GM19025 (cell line): ENCODE results near the gene INPP5B.
"Not testable (repeated sequence)": the region's sequence is repeated elsewhere in the genome, so short reads cannot be mapped to it uniquely, and the experiment has no call there.

ENCODE experiments used
- ATAC-seq: cut with Tn5 transposase; IDR thresholded peaks from one replicate; pipeline ENCODE4 v1.9.1; 2021; ENCODE audit warnings: mild to moderate bottlenecking, low read depth, moderate library complexity; ENCODE audit not compliant: unreplicated experiment

The INPP5B gene

DNA sequence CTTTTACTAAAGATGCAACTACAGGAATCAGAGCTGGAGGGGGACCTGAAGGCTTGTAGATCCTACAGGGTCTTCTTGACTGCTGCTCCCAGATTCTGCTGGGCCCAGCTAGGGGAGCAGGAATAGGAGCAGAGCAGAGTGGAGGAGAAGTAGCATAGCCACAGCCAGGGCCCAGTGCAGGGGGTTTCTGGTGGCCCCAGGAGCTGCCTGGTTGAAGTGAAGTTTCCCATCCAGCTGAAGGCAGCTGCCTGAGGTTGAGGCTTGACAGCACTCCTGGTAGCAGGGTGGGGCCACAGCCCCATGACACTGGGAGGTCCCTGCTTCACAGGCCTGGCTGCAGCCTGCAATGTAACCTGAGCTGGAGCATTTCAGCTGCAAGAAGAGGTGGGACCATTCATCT, 2.0 kb upstream of the INPP5B start:
- ATAC-seq = no peak

DNA sequence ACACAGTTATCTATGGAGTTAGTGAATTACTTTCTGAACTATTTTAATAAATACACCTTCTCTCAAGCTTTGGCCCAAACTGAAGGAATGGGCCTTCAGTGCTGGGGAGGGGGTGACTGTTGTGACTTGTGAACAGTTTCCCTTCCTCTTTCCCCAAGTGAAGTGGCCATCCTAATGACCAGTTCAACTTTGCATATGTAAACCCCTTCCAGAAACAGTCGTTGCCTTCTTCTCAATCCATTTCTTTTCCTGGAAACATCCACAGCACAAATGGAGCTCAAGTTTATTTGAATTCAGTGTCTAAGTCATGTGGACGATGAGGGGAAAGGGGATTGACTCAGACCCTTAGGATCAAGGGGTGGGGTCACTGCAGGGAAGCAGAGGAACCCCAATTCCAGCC, 1.3 kb upstream of the INPP5B start:
- ATAC-seq = no peak

DNA sequence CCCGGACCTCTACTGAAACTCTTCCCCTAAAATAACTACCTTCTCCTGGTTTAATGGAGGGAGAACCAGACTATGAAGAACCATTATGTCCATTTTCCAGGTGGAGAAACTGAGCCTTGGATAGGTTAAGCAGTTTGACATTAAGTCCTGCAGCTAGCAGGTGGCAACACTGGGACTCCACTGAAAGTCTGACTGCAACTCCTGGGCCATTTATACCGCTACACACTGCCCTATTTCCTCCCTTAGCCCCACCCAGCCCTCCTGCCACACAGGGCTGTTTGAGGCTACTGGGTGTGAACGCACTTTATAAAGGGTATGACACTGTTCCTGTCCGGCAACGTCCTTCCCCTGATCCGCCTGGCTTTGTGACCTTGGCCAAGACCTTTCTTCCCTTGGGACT, 511 bp upstream of the INPP5B start:
- ATAC-seq = no peak

DNA sequence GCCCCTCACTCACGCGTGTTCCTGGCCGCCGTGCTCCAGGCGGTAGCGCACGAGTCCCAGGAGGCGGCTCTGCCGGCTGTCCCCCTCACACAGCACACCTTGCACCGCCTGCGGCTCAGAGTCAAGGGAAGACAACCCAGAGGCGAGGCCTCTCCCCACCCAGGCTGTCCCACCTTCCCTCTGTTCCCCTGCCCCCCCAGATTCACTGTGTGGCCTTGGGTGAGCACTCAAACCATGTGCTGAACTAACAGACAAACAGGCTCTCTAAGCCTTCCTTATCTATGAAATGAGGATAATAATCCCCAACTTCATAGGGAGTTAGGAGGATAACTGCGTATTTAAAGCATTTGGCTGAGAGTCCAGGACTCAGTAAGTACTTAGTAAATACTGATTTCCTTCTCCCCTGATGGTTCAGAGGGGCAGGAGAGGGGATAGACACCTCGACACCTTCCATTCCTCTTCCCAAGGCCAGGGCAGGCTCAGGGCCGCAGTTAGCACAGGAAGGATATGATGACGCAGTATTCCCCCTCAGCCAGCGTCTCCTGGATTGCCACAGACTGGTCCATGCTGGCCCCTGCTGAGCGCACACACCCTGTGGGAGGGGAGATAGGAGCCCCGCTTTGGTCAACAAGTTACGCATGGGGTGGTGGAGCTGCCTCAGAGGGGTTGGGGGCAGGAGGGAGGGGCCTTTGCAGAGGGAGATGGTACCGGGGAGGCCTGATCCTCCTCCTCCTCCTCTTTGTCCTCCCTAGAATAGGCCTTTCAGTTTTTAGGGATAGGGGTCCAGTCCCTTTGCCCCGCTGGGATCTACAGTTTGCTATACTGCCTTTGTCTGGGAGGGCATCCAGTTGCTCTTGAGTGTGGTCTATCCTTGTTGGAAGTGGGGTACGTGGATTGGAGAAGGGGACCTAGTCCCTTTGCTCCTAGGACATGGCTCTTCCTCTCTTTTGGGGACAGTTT, 830 bp downstream of the INPP5B start:
- no peak for ATAC-seq

DNA sequence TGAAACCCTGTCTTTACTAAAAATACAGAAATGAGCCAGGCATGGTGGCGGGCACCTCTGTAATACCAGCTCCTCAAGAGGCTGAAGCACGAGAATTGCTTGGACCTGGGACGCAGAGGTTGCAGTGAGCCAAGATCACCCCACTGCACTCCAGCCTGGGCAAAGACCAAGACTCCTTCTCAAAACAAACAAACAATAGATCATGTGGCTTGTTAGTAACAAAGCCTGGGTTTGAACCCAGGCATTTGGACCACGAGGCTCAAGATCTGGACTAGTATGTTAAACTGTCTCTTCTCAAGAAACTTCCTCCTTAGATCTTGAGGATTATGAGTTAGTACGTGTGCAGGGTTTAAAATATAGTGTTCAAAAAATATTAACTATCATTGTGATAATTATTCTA, 1.6 kb downstream of the INPP5B start:
- ATAC-seq = no peak

DNA sequence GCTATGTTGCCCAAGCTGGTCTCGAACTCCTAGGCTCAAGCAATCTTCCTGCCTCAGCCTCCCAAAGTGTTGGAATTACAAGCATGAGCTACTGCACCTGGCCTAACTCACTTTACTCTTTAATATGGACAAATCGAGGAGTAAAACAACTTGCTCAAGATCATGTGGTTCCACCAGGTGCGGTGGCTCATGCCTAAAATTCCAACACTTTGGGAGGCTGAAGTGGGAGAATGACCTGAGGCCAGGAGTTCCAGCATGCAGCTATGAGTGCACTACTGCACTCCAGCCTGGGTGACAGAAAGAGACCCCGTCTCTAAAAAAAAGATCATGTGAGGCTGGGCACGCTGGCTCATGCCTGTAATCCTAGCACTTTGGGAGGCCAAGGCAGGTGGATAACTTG, 2.0 kb downstream of the INPP5B start:
- no peak for ATAC-seq

DNA sequence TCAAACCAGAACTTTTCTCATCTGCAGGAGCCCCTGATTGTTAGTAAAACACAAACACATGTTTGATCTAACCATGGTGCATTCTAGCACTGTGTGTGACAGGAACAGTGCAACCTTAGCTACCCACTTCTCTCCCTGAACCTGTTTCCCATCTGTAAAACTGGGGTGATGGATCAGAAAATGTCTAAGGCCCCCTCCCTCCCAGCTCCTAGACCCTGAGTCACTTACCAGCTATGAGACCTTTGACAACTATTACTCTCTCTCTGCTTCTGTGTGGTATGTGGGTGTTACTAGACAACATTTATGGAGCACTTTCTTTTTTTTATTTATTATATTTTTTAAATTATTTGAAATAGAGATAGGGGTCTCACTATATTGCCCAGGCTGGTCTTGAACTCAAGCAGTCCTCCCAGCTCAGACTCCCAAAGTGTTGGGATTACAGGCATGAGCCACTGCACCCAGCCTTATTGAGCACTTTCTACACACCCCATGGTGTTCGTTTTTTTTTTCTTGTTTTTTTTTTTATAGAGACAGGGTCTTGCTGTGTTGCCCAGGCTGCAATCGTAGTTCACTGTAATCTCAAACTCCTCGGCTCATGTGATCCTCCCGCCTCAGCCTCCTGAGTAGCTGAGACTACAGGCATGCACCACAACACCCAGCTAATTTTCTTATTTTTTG, 2.6 kb downstream of the INPP5B start:
- ATAC-seq = no peak

DNA sequence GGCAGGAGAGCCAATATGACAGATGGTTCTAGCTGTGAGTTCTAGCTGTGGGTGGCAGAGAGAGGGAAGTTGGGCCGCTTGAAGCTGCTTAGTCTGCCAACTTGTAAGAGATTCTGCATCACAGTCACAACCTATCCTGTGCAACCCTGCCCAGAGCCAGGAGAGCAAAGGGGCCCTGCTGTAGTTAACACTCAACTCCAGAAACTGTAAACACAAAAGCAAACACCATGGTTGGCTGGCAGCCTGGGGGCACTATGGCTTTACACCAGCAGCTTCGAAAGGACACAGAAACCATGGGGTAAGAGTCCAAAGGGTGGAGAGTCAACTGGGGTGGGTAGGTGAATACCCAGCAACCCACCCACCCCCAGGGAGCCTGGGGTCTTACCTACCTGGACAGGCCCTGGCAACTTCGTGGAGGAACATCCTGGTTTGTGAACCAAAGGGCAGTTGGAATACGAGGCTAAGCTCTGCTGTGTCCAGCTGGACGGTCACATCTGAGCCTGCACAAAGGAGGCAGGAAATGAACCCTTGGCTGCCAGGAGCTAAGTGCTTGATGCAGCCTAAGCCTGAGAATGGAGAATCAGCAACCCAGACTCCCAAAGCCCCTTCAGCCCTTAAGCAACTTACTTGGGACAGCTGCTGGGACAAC, 6.4 kb downstream of the INPP5B start:
- ATAC-seq = no peak

DNA sequence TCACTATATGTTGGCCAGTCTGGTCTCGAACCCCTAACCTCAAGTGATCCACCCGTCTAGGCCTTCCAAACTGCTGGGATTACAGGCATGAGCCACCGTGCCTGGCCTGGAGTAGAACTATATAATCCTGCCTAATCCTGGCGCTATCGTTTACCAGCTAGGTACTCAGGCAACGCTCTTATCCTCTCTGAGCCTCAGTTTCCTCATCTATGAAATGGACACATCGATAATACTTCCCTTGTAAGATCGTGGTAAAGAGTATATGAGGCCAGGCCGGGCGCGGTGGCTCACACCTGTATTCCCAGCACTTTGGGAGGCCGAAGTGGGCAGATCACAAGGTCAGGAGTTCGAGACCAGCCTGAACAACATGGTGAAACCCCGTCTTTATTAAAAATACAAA, 10.1 kb downstream of the INPP5B start:
- not testable (repeated sequence) for ATAC-seq

DNA sequence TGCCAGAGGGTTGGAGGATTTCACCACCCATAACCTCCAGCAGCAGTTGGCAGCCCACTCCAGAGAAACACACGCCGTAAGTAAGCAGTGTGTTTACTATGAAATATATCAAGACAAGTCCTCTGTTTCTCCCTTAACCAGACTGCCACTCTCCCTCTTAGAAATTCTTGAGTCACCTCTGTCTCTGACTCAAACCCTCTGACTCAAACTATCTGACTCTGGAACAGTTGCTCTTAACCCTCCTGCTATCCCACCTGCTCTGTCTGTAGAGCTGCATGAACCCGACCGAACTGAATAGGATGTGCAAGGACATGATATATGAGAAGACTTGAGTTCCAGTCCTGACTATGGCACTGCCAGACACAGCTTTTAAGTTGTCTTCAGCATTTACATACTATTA, 14.1 kb downstream of the INPP5B start:
- no peak for ATAC-seq

DNA sequence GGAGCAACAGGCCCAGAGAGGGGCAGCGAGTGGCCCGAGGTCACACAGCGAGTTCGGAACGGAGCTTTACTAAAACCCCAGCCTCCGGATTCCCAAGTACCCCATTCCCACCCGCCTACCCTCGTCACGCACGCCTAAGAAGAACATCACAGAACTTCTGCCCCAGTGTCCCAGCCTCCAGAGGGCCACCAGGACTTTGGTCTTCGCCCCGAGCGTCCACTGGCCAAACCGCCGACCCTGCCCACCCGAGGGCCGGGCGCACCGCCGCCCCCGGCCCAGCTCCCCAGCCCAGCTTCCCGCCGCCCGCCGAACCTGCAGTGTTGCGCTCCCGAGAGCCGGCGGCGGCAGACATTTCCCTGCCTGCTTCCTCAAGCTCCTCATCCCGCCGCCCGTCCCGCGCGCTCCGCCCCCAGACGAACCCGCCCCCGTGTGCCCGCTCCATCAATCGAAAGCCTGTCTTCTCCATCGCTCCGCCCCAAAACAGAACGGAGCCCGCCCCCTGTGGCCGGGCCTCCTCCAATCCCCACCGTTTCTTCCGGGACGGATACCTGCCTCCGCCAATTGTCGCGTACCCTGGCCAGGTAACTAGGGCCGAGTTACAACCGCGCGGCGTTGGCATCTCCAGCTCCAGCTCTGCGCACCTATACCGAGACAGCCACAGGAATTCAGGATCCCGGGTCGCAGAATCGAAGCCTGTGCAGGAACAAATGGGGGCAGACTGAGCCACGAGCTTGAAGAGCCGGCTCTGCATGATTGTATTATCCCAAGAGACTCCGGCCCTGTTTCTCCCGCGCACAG, 15.3 kb downstream of the INPP5B start:
- peak; percentile 94 for ATAC-seq

DNA sequence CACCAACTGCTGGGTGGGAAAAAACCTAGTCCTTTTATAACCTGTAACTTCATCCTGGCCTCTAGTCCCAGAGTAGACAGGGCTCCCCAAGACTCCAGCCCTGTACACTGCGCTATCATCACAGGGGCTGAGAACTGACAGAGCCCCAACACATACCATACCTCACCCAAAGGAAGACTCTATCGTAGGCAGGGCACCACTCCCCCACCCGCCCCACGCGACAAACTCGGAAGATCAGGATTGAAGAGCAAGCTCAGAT, 15.8 kb downstream of the INPP5B start:
- ATAC-seq = no peak

DNA sequence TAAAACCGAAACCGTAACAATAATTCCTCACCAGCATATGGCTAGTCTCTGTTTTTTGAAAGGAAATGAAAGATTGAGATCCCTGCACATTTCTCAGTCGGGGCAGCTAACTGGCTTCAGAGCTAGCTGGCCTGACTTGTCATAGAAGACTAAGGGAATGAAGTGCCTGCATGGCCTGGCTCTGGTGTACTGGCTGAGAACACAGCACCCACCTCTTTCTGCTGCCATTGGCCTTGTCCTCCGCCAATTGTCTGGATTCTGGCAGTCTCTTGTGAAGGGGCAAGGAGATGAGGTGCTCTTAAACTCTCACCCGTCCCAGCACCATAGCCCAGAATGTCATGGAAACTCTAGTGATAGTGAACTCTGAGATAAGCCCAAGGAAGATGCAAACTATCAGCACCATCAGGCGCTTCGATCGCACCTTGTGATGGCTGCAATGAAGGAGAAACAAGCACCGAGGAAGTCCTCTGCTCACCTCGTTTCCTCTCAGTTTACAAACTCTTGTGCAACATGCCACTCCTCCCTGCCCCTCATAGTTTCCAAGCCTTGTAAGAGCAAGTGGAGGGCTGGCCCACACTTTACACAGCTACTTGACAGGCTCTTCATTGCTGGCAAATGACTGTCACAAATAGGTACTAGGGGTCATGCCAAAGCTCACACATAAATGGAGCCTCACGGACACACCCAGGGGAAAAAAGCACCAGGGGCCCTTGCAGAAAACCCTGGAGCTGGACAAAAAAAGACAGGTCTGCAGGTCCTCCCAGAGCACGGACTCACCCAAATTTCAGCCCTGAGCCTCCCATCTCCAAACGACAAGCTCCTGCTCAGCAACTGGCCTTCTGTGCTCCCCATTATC, 16.4 kb downstream of the INPP5B start:
- ATAC-seq = no peak

DNA sequence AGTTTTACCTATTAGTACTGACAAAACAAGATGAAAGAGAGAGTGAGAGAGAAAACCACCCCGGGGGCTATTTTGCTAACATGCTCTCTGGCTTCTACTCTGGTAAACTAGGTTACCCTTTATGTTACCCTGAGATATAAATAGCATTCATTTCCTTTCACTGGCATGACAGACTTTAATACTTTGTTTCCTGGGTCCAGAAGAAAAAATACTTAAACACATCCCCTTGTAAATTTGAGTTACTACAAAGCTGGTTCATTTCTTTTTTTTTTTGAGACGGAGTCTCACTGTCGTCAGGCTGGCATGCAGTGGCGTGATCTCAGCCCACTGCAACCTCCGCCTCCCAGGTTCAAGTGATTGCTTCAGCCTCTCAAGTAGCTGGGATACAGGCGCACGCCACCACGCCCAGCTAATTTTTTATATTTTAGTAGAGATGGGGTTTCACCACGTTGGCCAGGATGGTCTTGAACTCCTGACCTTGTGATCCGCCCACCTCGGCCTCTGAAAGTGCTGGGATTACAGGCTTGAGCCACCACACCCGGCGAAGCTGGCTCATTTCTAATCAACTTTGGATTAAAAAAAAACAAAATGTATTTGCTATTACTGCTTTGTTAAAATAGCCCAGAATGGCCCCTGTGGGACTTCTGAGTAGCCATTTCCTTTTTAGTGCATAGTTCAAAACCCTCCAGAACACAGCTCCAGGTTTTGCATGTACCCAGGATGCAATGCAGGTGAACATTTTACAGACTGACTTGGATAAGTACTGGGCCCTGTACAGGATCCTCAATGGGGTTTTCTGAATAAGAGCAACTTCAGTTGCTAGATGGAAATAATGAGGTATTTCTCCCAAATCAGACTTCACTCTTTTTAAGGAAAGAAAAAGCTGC, 20.6 kb downstream of the INPP5B start:
- ATAC-seq = peak; percentile 50

DNA sequence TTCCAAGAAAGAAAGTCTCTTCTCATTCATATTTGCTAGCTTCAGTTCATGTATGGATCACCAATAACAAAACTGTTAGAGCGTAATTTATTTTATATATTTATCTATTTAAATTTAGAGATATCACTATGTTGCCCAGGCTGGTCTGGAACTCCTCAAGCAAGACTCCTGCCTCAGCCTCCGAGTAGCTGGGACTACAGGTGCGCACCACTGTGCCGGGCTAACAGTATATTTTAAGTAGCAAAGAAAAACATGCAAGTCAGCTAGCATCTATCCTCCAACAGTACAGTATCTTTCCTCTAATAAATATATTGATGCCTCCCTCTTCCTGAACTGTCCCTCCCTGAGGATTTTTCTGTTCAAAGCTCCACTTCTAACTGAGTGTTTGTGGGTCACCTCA, 21.5 kb downstream of the INPP5B start:
- ATAC-seq = no peak

DNA sequence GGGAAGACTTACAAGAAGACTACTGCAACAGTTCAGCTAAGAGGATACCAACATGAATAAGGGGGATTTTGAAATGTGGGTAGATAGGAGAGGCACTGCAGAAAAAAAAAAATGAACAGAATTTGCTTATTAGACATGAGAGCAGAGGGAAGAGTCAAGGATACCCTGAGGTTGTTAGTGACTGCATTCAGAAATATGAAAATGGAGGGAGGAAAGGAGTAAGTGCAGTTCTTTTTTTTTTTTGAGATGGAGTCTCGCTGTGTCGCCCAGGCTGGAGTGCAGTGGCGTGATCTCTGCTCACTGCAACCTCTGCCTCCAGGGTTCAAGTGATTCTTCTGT, 23.3 kb downstream of the INPP5B start:
- no peak for ATAC-seq

DNA sequence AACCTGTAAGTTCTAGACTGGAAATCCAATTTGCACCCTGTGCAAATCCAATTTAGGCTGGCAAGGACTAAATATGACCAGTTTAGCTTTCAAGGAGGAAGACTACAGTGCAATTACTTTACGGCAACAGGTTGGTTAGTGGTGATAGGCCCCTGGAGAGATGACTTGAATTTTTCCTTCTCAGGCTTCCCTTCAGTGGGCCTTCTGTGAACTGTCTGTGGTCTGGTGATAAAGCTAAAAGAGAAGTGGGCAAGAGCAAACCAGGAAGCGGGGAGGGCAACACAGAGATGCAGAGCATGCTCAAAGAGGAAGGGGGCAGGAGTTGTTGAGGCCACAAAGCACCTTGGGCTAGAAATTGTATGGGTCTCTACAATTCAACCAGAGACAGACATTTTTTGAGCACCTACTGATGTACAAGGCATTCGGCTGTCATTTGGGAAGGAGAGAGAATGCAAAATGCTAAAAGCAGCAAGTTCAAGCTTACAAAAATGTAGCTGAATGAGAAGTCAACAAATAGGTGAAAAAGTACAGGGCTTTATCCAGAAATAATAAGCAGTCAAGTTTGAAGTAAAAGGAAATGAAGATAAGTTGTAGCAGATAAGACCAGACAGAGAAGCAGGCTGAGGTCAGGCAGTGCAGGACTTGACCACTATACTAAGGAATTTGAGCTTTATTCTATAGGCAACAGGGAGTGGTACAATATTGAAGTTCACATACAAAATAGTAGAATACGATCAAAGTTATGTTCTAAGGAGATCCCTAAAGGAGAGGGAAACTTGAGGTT, 23.9 kb downstream of the INPP5B start:
- ATAC-seq = peak; percentile 45

DNA sequence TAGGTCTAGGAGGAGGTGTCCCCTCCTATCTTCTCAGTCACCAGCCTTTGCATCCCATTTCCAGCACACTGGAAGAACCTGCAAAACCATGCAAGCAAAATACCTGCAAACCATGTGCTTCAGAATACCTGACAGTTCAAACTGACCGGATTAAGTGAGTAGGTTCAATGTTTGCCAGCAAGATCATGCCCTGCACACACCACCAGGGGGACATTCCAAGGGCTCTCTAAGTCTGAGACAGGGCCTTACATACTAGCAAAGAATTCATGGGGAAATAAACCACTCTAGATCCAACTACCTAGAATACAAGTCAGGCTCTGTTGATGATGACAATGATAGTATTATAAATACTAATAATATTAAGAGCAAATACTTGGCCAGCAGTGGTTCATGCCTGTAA, 27.6 kb downstream of the INPP5B start:
- ATAC-seq = no peak
